Left forelimb (tissue), 1 donor: ENCODE measurements around the gene TARS3.
"Not testable (repeated sequence)": the region's sequence is repeated elsewhere in the genome, so short reads cannot be mapped to it uniquely, and the experiment has no call there.

Experiments used
- DNase-seq: peaks from one replicate; pipeline ENCODE4 v3.0.0-alpha.2; 2018; ENCODE audit warnings: low spot score

TARS3 gene

GRCh38 chr15:101723874-101724674 is at the start of gene TARS3:
Gene TARS3 (minus strand): TSS chr15:101724473. CDS start chr15:101724387, 86 bp downstream.
- peak; percentile 94 for DNase-seq

DNA sequence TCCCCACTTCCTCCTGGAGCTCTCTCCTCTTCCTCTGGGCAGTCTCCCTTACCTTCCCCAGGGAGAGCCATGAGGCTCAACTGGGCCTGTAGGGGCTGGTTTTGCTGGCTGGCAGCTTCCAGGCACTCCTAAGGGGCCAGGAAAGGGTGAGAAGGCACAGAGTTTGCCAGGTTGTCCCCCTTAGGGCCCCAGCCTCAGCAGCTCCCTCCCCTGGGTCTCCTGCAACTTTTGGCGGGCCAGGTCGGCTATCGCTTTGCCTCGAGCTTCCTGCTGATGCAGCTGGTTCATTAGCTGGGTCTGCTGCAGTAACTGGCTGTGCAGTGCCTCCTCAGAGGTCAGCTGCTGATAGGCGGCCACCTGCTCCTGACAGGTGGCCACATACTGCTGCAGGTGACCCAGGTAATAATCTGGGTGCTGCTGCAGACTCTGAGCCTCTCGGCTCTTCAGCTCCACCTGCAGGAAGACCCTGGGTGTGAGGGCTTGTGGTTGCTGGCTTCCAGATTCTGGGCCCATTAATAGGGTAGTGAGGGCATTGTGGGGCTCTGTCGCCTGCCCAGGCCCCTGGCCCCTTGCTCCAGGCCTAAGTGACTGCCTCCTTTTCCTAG is 49.3 kb upstream of the TARS3 start:
- no peak for DNase-seq

- no peak for DNase-seq
These were observed 48.6 kb upstream of the TARS3 start for GRCh38 chr15:101772921-101773320.

DNA sequence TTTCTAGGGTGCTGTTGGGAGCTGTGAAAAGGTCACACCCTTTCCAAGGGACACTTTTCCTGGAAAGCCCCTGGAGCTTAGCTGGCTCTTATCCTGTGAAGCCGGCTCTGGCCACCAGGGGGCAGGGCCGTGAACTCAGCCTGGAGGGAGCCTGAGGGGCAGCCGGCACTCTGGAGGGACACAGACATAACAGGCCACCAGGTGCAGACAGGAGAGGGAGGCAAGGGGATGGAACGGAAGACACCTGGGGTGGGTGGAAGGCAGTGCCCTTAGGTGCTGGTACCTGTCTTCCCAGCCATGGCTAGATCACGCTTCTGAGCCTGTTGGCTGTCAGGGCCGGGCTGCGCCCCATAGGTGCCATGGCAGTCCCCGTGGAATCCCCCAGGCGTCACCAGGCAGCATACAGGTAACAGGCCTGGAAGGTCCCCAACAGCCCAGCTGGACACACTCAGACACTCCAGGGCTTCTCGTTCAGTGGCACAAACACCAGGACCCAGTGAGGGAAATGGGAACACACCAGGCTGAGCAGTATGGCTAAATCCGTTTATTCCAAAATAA is 42.9 kb upstream of the TARS3 start:
- DNase-seq: not testable (repeated sequence)

DNA sequence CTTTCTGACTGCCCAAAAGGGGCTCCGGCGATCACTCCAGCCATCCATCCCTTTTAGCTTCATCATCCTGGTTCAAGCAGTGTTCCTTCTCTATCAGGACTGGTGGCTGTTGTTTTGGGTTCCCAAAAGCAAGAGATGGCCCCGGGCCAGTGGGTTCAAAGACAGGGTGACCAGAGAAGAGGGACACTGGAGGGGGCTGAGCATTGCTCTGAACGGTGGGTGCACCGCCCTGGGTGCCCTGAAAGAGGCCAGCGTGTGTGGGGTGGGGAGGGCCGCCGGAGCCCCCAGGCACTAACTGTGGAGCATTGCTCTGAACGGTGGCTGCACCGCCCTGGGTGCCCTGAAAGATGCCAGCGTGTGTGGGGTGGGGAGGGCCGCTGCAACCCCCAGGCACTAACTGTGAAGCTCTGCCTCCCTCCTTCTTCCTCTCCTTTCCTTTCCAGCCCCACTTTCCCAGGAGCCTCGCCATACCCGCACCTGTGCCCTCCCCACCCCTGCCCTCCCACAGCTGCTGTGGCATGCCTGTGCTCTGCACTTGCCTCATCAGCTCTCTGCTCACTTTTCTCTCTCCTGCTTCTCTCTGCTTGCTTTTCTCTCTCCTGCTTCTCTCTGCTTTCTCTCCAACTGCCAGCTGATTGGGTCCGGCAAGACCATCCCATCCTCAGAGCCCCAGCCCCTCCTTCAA is 41.6 kb upstream of the TARS3 start:
- no peak for DNase-seq

- not testable (repeated sequence) for DNase-seq
These were observed 41.0 kb upstream of the TARS3 start for GRCh38 chr15:101765340-101765671.

GRCh38 chr15:101764669-101765339 is 40.5 kb upstream of the TARS3 start:
- not testable (repeated sequence) for DNase-seq

GRCh38 chr15:101746716-101747082 is 22.4 kb upstream of the TARS3 start:
- DNase-seq: not testable (repeated sequence)

- DNase-seq: not testable (repeated sequence)
These were observed 10.6 kb upstream of the TARS3 start for GRCh38 chr15:101734837-101735236.

- no peak for DNase-seq
These were observed 9.3 kb upstream of the TARS3 start for GRCh38 chr15:101733545-101733944.

- DNase-seq: no peak
These were observed 8.5 kb upstream of the TARS3 start for GRCh38 chr15:101732772-101733171.

GRCh38 chr15:101731746-101732145 is 7.5 kb upstream of the TARS3 start:
- DNase-seq: no peak

DNA sequence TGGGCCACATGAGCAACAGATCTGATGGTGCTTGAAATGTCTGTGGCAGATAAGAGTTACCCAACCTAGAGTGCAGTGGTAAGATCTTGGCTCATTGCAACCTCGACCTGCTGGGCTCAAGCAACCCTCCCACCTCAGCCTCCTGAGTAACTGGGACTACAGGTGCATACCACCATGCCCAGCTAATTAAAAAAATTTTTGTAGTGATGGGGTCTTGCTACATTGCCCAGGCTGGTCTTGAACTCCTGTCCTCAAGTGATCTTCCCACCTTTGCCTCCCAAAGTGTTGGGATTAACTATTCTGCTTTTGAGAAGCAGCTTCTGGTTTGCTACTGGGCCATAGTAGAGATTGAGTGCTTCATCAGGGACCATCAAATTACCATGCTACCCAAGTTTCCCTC is 2.9 kb upstream of the TARS3 start:
- DNase-seq: no peak

- DNase-seq: no peak
These were observed 800 bp upstream of the TARS3 start for GRCh38 chr15:101725073-101725472.

DNA sequence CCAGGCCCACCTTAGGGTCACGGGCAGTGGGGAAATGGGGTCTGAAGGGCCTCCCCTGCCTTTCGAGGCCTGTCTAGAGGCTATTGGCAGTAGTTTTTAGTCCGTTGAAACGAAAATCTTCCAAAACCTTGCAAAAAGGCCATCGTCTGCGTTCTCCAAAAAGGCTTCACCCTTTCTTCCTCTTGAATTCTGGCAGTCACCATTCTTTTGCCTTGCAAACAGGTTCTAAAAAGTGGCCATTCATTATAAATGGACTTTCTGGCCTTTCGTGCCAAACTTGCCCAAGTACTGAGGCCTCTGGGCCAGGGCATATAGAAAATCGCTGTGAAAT is 367 bp upstream of the TARS3 start:
- no peak for DNase-seq

DNA sequence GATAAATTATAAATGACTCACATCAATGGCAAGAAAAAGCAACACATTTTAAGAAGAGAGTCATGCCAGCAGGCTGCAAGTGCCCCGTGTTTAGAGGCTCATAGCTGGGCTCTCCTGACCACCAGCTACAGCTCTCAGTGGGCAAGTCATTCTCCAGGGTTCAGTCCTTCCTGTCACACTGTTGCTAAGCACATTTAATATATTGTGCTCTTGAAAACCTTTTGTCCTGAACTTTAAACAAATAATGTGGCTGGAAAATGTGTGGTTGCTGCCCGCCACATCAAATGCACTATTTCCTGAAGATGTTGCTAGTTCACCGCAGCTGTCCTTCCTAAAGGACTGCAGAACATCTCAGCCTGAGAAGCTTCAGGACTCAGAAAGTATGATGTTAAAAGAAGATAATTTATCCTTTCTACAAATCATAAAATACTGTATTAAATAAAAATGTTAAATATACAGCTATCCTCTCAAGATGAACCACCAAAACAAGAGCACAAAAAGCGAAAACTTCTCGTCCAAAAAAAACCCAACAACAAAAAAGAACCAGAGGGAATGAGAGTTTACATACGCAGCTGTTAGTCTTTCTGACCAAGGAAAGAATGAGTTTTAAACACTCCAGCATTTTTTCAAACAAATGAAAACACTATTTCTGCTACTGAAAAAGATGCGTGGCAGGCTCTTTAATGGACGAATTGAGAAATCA is 951 bp downstream of the TARS3 start:
- DNase-seq: no peak

DNA sequence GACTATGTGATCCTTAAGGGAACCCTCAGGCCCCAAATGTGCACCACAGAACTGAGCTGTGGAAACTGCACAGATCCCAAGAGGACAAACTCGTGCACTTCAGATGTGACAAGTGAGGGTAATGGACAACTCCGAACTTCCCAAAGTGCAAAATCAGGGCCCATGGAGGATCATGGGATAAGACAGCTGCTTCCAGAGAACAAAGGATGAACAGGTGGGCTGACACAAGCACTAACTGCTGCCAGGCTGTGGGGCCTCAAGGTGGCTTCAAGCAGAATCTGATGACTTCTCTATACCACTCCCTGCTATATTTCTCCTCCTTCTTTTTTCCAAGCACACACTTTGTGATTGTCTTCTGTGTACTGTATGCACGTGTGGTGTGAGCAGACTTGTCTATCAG is 5.4 kb downstream of the TARS3 start:
- DNase-seq: no peak

DNA sequence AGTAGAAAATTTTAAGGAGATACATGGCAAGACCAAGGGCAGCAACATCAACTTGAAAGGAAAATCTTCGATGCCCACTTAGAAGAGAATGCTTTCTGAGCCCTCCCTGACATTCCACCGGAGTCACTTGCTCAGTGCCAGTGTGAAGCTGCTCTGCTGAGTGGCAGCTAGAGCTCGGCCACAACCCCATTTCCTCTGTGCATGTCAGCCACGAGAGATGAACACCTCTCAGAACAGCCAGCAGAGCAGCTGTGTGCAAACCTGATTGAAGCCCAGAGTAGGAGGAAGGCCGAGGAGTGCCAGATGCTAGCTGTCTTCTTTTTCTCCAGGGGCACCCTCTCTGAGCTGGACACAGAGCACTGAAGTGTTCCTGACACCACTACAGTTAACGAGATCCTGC is 12.2 kb downstream of the TARS3 start:
- DNase-seq: no peak

- DNase-seq: no peak
These were observed 13.5 kb downstream of the TARS3 start for GRCh38 chr15:101710806-101711205.

GRCh38 chr15:101709466-101709865 is 14.8 kb downstream of the TARS3 start:
- no peak for DNase-seq

- no peak for DNase-seq
These were observed 16.3 kb downstream of the TARS3 start for GRCh38 chr15:101707983-101708382.

- no peak for DNase-seq
These were observed 22.2 kb downstream of the TARS3 start for GRCh38 chr15:101702077-101702476.
